Right lobe of liver (tissue), 4 donors: ENCODE results near the gene NLRP6.

ENCODE experiments used
- POLR2A ChIP-seq: fragments of 450-650 bp; IDR thresholded peaks from one replicate; pipeline ENCODE4 v1.6.1; 2017; ENCODE audit warnings: antibody characterized with exemption, mild to moderate bottlenecking
- TF ChIP-seq, protein P1 (sequence below), 4 donors: fragments of 200-600 bp in 3 of 4; fragments of 450-650 bp in 1 of 4; IDR thresholded peaks; one replicate each; pipeline versions ENCODE4 v1.5.1 to v1.8.0; 2016 to 2022; ENCODE audit warnings: antibody characterized with exemption in 4 of 4, mild to moderate bottlenecking in 2 of 4
- donor health status: DM: no; HTN: no; CAD: no.
- donor health status: DM: no; HTN: no; CAD: no.
- donor health status: DM: no; HTN: yes; CAD: no.

- TF ChIP-seq, protein P1, sequence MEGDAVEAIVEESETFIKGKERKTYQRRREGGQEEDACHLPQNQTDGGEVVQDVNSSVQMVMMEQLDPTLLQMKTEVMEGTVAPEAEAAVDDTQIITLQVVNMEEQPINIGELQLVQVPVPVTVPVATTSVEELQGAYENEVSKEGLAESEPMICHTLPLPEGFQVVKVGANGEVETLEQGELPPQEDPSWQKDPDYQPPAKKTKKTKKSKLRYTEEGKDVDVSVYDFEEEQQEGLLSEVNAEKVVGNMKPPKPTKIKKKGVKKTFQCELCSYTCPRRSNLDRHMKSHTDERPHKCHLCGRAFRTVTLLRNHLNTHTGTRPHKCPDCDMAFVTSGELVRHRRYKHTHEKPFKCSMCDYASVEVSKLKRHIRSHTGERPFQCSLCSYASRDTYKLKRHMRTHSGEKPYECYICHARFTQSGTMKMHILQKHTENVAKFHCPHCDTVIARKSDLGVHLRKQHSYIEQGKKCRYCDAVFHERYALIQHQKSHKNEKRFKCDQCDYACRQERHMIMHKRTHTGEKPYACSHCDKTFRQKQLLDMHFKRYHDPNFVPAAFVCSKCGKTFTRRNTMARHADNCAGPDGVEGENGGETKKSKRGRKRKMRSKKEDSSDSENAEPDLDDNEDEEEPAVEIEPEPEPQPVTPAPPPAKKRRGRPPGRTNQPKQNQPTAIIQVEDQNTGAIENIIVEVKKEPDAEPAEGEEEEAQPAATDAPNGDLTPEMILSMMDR (IDR thresholded peaks at IDR 0.05), result no peak
- no peak for TF ChIP-seq POLR2A
These were observed 12.5 kb downstream of the NLRP6 start for GRCh38 chr11:290621-291231.
